Measurements from ENCODE around the gene PIRT.

DNA sequence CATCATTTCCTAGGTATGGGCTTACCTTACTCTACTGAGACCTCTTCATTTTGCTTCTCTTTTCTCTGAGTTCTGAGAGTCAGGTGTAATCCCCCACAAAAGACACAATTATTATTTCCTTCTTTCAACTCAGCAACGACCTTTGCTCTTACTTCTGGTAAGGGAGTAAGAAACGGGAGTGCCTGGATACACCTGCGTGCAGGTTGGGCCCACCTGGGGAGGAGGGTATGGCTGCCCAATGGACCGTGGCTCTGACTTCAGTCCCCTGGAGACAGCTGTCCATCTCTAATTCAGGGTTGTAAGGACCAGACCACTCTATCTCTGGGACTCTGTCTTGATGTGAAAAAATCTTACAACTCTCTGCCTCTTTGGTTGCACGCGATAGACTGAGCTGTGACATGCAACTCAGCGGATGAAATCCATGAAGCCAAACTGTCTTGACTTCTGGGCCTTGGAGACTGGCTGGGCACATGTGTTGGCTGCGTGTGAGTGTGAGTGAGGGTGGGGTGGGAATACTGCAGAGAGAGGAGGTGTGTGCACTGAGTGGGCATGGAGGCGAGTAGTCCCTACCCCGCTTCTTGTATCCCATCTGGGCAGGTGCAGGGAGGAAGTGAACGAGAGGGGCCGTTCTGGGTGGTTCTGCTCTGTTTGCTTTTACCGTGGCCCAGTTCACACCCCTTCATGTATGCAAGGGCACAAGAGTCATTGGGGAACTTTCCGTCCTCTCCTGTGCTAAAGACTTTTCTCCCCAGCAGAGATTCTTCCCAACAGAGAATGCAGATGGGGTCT, 35.2 kb downstream of the PIRT start:
- TF ChIP-seq, protein P1, sequence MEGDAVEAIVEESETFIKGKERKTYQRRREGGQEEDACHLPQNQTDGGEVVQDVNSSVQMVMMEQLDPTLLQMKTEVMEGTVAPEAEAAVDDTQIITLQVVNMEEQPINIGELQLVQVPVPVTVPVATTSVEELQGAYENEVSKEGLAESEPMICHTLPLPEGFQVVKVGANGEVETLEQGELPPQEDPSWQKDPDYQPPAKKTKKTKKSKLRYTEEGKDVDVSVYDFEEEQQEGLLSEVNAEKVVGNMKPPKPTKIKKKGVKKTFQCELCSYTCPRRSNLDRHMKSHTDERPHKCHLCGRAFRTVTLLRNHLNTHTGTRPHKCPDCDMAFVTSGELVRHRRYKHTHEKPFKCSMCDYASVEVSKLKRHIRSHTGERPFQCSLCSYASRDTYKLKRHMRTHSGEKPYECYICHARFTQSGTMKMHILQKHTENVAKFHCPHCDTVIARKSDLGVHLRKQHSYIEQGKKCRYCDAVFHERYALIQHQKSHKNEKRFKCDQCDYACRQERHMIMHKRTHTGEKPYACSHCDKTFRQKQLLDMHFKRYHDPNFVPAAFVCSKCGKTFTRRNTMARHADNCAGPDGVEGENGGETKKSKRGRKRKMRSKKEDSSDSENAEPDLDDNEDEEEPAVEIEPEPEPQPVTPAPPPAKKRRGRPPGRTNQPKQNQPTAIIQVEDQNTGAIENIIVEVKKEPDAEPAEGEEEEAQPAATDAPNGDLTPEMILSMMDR (IDR thresholded peaks at IDR 0.05): no peak
- TF ChIP-seq EP300 (IDR thresholded peaks at IDR 0.05) (no peak), POLR2A (IDR thresholded peaks at IDR 0.05) (no peak)
